Measurements from ENCODE around the gene SLC30A3.
A peak's percentile ranks its signal among the peaks of the same experiment; 100 is the strongest.
"Not testable (repeated sequence)": the region's sequence is repeated elsewhere in the genome, so short reads cannot be mapped to it uniquely, and the experiment has no call there.

The SLC30A3 gene, protein sequence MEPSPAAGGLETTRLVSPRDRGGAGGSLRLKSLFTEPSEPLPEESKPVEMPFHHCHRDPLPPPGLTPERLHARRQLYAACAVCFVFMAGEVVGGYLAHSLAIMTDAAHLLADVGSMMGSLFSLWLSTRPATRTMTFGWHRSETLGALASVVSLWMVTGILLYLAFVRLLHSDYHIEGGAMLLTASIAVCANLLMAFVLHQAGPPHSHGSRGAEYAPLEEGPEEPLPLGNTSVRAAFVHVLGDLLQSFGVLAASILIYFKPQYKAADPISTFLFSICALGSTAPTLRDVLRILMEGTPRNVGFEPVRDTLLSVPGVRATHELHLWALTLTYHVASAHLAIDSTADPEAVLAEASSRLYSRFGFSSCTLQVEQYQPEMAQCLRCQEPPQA
- 0 to 0.27 reads per million in 2 donors for total RNA-seq

DNA sequence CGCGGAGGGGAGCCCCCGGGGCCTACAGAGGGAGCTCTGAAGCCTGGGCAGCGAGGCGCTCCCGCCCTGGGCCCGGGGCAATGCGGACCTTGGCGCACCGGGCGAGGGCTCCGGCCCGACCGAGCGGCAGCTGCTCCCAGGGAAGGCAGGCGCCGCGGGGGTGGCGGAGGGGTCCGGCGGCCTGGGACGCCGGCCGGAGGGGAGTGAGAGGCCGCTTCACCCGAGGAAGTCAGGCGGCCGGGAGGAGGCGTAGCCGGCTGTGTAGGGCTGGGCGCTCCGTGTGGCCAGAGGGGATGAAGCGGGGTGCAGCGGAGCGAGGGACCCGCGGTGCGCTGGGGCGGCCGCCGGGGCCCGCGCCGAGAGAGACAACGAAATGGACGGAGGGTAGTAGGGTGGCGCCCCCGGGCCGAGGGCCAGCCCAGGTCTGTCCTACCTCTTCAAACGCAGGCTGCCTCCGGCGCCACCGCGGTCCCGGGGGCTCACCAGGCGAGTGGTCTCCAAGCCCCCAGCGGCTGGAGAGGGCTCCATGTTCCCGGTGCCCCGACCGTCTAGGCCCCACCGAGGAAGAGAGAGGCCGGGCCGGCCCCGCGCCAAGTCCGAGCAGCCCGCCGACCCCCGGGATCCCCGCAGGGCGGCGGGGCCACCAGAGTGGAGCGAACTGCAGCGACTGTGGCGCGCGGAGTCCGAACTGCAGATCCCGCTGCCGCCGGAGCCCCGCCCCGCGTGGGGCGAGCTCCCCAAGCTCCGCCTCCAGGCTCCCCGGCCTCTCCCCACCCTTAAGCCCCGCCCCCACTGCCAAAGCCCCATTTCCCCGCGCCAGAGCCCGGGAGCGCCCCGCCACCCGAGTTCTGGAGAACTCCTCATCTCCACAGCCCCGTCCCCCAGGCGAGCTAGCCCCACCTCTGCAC, at the start of gene SLC30A3:
Gene SLC30A3, minus strand, starts transcription at position 669 of the 908 bp plus-strand sequence. Its CDS starts 141 bp downstream, at position 528.
- DNase-seq = peak; percentile 41 to 73 (median 56)

- DNase-seq = no peak
These were observed 49.3 kb upstream of the SLC30A3 start for GRCh38 chr2:27312152-27312551.

DNA sequence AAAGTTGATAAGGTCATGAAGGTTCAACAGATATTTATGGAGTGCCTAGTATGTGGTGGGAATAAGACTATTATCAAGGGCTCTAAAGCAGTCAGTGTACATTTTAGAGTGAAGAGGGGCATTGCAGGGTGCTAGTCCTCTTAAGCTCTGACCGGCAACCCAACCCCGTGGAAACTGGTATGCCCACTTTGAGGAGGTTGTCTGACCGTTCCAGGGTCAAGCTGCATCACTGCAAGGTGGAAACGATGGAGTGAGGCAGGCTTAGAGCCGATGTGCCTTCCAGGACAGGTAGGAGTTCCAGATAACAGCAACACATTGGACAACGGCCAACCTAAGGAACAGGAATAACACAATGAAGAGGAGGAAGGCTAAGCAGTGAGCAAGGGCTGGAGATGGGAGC, 46.8 kb upstream of the SLC30A3 start:
- no peak for DNase-seq

- no peak for DNase-seq
These were observed 45.6 kb upstream of the SLC30A3 start, which contains the start of gene UCN for GRCh38 chr2:27308359-27308881. UCN (minus strand) TSS chr2:27308445; CDS start chr2:27307895, 550 bp downstream.

- DNase-seq = no peak
These were observed 44.9 kb upstream of the SLC30A3 start for GRCh38 chr2:27307545-27308358.

DNA sequence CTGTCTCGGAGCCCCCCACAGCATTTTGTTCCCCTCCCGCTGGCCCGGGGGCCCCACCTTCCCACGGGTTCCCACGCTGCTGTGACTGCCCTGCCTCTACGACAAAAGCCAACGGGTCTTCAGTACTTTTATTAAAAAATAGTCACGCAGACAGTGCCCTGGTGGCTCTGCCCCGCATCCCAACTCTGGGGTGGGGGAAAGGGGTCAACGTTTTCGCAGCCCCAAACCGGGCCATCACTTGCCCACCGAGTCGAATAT, 44.4 kb upstream of the SLC30A3 start:
- DNase-seq = no peak

- peak in 2 of 5 experiments; percentile 19 to 33 for DNase-seq
These were observed 43.9 kb upstream of the SLC30A3 start for GRCh38 chr2:27306573-27307286.

- no peak for DNase-seq
These were observed 43.3 kb upstream of the SLC30A3 start for GRCh38 chr2:27306136-27306535.

GRCh38 chr2:27305516-27305915, 42.7 kb upstream of the SLC30A3 start:
- no peak for DNase-seq

GRCh38 chr2:27304488-27305240, 41.8 kb upstream of the SLC30A3 start:
- no peak for DNase-seq

DNA sequence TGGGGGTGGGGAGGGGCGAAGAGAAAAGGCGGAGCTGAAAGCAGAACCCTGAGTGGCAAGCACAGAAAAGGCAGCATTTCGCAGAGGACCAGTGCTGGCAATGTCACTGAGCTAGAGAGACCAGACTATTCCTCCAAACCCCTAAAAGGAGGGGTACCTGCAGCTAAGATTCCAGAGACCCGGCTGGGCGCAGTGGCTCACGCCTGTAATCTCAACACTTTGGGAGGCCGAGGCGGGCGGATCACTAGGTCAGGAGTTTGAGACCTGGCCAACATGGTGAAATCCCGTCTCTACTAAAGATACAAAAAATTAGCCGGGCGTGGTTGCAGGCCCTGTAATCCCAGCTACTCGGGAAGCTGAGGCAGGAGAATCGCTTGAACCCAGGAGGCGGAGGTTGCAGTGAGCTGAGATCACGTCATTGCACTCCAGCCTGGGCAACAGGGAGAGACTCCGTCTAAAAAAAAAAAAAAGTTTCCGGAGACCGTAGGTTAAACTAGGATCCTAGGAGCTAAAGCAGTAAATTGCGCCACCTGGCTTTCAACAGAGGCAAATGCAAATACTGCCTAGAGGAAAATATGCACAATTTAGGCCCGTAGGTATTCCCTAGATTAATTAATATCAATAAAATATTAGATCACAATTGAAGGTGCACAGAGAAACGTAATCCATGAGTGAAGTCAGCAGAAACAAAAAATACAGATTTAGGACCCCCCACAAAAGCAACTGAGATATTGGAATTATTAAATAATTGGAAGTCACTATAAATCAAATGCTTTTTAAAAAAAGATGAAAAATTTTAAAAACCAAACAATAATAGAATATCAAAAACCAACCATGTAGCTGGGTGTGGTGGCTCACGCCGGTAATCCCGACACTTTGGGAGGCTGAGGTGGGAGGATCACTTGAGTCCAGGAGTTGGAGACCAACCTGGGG, 40.5 kb upstream of the SLC30A3 start:
- DNase-seq = peak in 3 of 5 experiments; percentile 22 to 69 (median 39)

DNA sequence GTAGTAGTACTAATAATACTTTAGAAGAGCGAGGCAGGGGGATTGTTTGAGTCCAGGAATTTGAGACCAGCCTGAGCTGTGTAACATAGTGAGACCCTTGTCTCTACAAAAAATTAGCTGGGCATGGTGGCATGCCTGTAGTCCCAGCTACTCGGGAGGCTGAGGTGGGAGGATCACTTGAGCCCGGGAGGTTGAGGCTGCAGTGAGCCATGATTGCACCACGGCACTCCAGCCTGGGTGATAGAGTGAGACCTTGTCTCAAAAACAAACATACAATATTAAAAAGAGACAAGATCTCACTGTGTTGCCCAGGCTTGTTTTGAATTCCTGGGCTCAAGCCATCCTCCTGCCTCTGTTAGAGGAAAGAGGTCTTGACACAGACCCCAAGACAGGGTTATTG, 37.8 kb upstream of the SLC30A3 start:
- not testable (repeated sequence) for DNase-seq

- DNase-seq = no peak
These were observed 35.7 kb upstream of the SLC30A3 start for GRCh38 chr2:27298391-27299080.

GRCh38 chr2:27297195-27297594, 34.3 kb upstream of the SLC30A3 start:
- DNase-seq = no peak

DNA sequence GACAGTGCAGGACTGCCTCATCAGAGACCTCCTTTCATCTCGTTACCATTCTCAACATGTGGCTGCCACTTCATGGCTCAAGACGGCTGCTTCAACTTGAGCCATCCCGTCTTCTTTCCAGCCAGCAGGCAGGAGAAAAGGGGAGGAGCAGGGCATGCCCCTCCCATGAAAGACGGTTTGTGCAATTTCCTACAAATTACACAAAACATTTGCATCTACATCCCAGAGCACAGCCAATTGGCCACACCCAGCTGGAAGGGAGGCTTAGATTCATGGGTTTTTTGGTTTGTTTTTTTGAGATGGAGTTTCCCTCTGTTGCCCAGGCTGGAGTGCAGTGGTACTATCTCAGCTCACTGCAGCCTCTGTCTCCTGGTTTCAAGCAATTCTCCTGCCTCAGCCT, 33.6 kb upstream of the SLC30A3 start:
- DNase-seq = no peak

DNA sequence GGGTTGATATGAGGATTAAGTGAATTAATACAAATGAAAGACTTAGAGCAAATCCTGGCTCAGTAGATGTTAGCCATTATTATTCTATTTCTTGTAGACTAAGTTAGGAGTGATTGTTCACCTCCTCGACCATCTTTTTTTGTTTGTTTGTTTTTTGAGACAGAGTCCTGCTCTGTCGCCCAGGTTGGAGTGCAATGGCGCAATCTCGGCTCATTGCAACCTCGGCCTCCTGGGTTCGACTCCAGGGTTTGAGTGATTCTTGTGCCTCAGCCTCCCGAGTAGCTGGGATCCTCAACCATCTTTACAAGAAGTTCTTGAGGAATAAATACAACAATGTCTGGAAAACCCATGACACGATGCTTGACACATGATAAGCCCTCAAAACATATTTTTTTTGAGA, 32.1 kb upstream of the SLC30A3 start:
- DNase-seq = no peak

- no peak for DNase-seq
These were observed 29.0 kb upstream of the SLC30A3 start for GRCh38 chr2:27291865-27292264.

GRCh38 chr2:27290549-27290948, 27.7 kb upstream of the SLC30A3 start:
- no peak for DNase-seq

DNA sequence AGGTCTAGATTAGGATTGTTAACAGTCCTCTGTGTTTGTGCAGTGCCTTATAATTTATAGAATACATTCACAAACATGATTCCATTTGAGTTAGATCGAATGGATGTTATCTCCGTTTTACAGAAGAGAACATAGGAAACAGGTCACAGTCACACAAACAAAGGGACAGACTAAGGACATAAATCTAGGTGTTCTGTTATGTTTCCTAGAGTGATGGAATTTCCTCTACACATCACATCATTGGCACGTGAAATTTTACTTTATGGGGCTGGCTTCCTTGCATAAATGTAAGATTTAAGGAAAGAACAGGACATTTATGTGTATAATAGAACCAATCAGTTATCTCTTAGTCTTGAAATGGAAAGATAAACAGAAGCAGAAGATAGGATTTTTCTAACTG, 25.8 kb upstream of the SLC30A3 start:
- no peak for DNase-seq

Measured in T-helper 2 cell (primary cell).